GM21360 (cell line): Measurements from ENCODE around the gene SHQ1.
"Not testable (repeated sequence)": the region's sequence is repeated elsewhere in the genome, so short reads cannot be mapped to it uniquely, and the experiment has no call there.

ENCODE experiments used
- ATAC-seq: cut with Tn5 transposase; IDR thresholded peaks from one replicate; pipeline ENCODE4 v1.9.1; 2021; ENCODE audit warnings: mild to moderate bottlenecking, moderate library complexity; ENCODE audit not compliant: unreplicated experiment

The SHQ1 gene

DNA sequence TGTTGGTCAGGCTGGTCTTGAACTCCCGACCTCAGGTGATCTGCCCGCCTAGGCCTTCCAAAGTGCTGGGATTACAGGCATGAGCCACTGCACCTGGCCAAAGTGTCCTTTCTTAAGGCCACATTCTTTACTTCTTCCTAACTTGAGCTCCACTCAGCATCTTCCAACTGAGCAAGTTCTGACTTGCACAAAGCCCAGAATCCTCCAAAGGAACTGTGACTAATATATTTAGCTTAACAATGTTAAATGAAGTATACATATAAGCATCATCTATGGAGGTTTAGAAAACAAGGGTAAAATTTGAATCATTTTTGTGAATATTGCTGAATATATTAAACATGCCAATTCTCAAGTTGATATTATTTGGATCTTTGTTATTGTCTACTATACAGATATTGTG lies 93.7 kb downstream of the SHQ1 start:
- no peak for ATAC-seq

DNA sequence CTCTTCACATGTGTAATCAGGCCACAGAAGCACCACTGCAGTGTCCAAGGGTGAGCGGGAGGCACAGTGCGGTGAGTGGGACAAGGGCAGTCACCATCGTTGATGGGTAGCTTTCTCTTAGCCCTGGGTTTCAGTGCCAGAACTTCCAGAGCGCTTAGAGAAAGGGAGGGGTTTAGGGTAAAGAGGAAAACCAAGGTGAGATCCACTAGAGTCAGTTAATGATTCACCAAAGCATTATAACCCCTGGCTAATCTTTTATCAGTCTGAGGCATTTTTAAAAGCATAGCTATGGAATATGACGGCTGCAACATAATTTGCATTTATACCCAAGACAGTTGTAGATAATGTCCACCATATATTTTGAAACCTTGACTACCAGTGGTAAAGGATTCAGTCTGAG lies 94.8 kb downstream of the SHQ1 start:
- ATAC-seq, result no peak

DNA sequence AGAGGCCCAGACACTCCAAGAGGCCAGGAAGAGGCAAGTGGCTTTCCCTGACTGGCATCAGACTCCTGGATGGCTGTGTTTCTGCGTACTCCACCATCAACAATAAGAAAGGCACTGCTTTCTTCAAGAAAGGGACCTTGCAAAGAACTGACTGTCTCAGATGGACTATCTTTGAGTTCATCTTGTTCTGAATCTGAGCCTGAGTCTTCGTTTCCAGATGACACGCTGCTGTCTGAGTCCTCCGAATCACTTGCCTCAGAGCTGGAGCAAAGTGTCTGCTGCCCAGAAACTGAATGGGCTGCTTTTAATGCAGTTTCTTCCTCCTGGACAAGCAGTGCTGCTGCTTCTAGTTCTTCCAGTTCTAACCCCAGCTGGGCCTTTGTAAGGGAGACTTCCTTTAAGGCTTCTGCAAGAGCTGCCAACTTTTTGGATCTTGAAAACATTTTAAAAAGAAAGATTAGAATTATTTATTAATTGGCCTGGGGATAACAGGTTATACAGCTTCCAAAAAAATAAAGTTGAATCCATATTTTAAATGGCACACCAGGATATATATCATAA lies 97.8 kb downstream of the SHQ1 start:
- no peak for ATAC-seq

DNA sequence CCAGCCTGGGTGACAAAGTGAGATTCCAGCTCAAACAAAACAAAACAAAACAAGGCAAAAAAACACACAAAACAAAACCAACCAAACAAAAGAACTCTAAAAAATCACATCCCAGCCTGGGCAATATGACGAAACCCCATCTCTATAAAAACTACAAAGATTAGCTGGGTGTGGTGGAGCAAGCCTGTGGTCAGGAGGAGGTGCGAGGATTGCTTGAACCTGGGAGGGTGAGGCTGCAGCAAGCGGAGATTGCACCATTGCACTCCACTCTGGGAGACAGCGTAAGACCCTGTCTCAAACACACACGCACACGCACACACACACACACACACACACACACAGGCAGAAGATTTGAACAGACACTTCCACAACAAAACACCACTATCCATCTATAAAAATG lies 99.6 kb downstream of the SHQ1 start:
- no peak for ATAC-seq

DNA sequence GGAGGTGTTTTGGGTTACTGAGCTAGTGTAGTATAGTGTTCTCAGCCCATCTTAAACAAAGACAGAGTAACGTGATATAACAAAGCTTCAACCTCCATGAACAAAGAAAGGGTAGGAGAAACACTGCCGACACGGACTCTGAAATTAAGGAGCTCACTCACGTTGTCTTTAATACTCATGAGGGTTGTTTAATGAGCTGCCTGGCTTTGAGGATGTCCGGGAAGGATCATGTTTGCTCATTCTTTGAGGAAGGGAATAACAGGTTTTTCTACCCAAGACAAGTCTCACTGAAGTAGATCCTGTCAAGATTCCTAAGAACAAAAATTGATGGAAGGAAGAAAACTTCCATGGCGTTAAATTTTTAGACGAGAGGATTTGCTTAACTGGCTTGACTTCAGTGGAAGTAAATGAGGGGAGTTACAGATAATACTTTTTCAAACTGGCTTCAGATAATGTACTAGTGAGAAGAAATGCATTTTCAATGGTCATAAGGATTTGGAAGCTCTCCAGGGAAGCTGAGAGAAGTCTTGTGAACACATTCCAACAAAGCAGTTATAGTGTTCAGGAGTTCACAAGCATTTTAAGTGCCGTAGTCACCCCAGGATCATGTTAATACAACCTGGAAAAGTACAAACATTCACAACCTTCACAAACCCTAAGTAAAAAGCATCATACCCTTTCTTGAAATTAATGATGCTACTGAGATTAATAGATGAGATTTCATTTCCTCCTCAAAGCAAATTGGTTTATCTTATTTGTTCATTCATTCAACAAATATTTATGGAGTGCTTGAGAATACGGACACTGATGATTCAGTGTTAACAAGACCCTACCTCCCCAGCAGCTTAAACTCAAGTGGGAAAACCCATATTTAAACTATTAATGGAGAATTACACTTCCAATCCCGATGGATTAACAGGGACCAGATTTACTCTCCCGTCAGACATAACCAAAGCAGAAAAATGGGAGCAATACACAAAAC lies 101.5 kb downstream of the SHQ1 start:
- no peak for ATAC-seq

DNA sequence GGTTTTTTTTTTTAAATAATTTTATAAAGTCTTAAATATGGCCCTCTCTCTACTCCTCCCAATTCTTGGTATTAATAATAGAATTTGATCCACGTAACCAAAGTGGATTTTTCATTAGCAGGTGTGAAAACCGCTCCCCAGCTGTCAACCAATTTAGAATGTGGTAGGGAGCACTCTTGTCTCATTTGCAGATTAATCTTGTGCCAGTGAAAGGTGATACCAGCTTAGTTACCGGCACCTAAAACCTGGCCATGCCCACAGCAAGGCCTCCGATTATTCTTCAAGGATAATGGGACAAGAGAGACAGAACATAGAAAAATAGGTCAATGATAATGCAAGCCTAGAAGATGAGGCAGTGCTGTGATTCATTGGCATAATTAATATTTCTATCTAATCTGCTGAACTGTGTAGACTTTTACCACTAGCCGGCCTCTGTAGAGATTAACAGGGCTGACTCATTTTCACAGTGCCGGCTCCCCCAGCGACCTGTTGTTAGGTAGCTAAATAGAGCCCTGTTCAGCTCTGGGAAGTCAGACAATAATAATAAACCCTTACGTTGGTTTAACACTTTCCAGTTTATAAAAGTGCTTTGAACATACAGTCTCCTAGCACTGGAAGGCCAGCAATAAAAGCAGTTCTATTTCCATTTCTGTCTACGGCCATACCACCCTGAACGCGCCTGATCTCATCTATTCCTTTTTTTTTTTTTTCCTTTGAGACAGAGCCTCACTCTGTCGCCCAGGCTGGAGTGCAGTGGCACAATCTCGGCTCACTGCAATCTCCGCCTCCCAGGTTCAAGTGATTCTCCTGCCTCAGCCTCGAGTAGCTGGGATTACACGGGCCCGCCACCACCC lies 102.9 kb downstream of the SHQ1 start:
- no peak for ATAC-seq

DNA sequence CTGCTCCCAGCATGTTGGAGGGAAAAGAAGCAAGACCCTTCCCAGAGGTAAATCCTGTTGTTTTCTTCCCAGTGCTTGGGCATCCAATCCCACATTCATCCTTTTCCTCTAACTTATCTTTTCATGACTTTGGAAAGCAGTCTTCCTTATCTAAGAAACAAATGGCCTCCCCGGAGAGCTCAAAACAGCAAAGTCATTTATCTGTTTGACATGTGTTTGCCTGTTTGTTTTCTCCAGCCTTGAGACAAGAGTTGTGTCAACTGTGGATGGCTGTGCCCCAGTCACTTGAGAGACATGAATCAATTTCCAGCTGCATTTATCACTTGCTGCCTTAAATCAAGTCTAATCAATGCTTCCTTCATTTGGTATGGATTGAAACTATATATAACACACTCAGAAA lies 103.9 kb downstream of the SHQ1 start:
- ATAC-seq, result no peak

DNA sequence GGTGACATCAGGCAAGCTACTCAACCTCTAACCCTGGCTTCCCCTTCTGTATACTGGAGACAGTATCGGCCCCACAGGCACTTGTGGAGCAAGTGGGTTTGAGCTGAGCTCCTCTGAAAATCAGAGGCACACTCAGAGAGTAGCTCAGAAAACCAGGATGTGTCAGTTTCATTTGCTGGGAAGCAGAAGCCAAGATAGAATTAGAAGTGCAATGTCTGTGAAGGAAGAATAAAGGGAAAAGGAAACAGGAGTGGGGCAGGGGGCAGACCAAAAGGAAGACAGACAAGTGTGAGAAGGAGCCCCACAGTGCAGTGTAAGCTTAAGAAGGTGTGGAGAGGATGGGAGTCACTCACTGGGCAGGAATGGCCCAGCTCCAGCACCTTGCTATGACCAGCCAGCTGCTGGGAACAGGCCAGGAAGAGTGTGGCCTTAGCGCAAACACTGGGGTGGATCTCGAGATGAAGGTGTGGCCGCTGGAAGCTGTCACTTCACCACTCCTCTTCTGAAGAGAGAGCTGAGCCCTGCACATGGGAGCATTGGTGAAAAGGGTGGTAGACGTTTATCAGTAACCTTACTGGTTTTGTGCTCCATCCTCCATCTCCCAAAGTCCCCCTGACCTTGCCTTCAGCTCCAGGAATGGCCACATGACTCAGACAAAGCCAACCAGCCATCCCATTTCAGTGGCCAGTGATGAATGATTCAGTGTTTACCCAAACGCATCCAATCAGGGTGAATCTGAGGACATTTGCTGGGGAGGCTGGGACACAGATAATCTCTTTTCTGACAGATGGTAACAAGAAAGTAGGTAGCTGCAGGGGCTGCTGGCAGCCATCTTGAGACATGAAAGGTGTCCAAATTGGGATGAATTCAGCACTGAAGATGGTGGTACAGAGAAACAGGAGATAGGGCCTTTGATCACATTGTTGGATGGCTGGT lies 108.4 kb downstream of the SHQ1 start:
- no peak for ATAC-seq

DNA sequence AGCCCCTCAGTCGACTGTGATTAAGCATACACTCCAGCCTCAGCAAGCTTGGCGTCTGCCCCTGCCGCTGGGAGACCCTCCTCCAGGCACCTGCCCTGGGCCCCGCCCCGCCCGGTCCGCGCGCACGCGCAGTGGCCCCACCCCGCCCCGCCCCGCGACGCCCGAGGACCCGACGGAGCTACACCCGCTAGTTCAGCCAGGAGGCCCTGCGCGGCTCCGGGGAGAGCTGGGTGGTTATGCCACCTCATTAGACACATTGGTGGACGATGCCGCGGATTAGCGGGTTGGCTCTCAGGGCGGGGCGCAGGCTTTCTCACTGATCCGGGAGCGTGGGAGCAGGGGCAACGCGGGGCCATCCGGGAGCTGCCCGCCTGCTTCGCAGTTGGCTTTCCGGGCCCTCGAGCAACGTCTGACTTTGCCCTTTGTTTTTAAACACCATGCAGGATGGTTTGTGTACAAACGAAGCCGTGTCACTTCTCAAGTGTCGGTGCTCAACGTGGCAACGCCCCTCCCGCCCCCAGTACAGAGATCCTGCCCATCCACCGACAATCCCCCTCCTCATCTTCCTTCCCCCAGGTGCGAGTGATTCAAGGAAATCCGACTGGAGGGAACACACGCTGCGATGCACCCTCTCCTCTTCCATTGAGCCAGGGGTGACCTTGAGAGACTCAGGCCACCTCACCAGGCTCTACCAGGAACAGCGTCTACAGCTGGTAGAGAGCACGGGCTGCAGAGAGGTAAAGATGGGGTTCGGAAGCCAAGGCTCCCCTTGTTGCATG lies 109.3 kb downstream of the SHQ1 start:
- peak; percentile 59 for ATAC-seq

DNA sequence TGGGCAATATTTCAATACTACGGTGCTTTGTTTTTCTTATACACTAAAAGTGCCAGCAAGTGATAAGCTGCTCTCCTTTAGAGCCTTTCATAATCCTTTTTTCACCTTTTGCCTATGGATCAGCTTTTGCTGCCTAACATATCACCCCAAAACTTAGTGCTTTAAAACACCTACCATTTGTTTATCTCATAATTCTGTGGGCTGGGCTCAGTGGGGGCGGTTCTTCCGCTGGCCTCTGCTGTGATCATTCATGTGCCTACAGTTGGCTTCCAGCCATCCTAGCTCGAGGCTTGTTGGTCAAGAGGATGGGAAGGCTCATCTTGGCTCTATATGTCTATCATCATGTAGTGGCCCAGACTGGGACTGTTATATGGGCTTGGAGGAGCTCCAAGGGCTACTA lies 113.2 kb downstream of the SHQ1 start:
- not testable (repeated sequence) for ATAC-seq

DNA sequence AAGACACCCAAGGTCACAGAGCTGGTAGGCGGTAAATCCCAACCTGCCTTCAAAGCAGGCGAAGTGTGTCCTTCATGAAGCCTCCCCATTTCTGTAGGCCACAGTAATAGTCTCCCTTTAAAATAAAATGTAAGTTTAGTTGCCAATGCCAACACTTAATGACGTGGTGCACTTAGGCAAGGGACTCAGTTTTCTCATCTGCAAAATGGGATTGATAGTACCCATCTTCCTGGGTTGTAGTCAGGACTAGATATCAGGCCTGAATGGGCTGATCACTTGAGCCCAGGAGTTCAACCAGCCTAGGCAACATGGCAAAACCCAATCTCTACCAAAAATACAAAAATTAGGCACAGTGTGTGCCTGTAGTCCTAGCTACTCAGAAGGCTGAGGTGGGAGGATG lies 114.6 kb downstream of the SHQ1 start:
- ATAC-seq, result no peak

DNA sequence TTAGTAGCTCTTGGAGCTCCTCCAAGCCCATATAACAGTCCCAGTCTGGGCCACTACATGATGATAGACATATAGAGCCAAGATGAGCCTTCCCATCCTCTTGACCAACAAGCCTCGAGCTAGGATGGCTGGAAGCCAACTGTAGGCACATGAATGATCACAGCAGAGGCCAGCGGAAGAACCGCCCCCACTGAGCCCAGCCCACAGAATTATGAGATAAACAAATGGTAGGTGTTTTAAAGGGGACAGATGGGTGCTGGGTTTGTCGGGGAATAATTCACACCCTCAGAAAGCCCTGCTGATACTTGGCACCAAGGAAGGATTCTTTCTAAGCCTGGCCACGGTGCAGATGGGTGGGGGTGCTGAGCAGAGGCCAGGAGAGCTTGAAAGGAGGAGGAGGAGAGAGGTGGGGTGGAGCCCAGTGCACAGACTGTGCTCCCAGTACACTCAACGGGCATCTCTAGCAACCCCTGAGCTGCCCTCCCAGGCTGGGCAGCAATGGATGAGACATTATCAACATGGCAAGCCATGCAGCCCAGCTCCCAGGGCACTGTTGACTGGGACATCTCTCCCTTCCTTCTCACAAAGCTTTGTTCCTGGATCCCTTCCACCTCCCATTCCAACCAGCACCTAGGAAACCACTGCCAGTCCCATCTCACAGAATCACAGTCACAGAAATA lies 115.4 kb downstream of the SHQ1 start:
- not testable (repeated sequence) for ATAC-seq

DNA sequence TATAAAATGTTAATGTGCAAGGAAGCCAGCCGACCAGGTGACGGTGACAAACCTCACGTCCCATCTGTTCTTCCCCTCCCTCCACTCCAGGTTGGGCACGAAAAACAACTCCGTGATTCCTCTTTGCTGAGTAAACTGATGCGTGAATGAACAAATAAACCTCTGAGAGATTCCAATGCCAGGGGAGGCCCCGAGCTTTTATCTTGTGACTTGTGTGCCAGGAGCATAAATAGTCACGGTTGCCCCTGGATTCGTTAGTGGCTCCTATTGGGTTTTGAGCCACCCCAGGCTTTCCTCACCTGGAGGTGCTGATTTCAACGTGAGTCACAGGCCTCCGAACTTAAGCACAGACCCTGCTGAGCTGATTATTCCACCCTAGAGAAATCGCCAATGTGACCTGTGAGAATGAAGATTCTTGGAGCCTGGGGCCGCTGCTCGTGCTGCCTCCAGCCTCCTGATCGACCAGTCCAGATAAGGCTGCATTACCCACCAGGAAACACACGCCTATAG lies 119.2 kb downstream of the SHQ1 start:
- ATAC-seq, result no peak

DNA sequence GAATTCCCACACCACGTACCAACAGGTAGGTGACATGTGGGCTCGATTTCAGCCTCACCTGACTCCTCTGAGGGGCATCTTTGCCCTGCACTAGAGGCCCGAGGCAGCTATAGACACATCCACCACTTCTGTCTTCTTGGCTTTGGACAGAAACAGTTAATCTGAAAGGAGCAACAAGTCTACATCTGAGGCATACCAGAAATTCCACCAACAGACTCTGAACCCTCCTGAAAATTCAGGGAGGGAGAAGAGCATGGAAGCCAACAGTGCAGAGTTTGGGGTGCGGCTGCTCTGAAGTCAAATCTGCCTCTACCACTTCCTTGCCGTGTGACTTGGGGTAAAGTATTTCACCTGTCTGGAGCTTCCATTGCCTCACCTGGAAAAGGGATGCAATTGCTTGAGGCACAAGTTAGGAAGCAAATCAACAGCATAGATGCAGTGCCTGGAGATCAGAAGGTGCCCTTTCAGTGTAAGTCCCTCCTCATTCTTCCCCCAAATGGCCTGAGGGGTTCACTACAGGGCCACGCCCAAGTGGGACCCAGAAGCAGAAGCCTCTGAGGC lies 119.8 kb downstream of the SHQ1 start:
- ATAC-seq, result no peak

DNA sequence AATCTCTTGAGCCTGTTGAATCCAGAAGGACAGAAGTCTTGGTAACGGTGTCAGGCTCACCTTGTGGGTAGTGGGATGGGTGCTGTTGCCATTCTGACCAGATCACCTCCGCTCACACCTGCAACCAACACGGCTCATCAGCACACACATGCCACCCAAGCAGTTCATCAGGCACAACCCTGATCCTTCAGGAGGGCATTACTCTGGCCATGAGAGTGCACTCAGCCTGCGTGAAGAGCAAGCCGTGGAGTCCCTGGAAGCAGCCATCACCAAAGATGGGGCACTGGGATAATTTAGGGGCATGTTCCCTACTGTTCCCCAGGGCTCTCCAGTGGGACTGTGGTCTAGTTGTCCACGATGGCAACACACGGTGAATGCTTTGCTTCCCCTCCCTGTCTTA lies 120.5 kb downstream of the SHQ1 start:
- no peak for ATAC-seq

DNA sequence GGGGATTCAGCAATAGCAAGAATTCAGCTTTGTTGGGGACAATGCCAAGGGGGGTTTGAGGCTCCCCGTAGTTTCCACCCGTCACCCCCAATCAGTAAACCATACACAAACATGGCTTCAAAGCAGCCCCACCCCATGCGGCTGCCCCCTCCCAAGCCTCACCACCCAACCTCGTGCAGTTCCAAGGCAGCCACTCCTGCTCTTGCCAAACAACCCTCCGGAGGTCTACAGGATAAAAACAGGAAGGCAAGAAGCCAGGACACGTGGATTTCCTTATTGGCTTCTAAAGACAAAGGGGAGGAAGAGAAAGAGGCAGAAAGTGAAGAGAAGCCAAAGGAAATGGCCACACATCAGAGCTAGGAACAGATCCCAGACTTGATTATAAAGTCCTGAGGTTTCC lies 121.1 kb downstream of the SHQ1 start:
- no peak for ATAC-seq

DNA sequence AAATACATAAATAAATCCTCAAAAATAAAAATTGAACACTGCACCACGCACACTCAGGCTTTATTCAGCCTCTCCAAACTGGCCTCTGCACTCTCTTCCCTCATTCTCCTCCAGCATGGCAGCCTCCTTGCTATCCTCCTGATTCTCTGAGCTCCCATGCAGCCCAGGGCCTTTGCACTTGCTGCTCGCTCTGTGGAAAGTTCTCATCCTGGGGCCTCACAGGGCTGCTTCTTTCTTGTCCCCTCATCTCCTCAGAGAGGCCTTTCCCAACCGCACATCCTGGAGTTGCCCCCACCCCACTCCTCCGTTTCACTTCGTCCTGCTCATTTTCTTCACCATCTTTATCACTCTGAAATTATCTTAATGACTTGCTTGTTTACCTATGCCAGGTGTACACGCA lies 123.0 kb downstream of the SHQ1 start:
- ATAC-seq, result no peak

DNA sequence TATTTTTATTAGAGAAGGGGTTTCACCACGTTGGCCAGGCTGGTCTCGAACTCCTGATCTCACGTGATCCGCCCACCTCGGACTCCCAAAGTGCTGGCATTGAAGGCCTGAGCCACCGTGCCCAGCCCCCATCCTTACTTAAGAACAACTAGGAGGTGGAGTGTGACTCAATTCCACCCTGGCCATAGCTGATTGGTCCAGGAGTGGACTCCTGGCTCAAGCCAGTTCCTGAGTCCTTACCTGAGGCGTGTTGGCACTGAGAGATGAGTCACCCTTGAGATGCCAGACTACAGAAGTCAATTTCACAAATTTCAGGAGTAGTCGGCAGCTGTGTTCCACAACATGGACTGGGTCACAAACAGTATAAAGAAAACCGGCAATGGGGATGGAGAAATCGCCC lies 124.2 kb downstream of the SHQ1 start:
- no peak for ATAC-seq
